ENCODE measurements around the gene ALG2. TPM values are rescaled to one million over a fixed set of nuclear protein-coding genes. Genes with fewer than 3 reads are reported as not detected.

ALG2 gene
- total RNA-seq, 1 donor from 2014 or later, result 25.0 TPM

DNA sequence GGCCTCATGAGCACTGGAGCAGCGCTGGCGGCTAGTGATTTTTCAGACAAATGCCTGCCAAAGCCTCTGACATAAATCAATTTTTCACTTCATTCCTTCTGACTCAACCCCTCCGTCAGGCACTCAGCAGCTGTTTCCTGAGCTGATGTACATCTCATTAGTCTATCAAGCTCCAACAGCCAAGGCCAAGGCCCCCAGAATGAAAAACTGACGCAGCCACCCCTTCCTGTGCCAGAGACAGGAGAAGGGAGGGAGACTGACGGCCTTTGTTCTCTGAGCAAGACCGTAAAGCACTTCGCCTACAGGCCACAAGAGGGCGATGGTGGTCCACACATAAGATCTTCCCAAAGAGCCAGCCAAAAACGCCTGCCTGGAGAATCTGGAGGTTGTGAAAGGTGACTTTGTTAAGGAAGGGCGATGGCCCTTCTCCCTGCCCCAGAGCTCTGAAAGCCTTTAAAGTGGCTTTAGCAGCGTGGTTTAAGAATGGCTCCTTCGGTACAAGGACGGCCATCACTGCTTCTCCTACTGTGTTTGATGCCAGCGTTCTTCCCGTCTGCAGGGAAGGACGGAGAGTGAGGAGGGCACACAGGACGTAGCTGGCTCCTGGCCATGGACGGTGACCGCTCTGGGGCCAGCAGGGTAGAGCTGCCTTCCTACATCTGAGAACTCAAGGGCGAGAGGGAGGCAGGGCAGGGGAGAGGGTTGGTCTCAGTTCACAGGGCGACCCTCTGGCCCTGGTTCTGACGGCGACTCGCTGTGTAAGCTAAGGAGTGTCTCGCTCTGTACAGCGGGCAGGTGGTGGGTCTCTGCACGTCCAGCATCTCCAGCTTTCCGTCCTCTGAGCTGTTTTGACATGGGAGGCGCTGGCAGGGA lies 37.0 kb downstream of the ALG2 start:
- Histone ChIP-seq H3K4me1 (no peaks in the 10 kb centered on the region), H3K9ac (no peak overlapping the region), H4K20me1 (ENCODE audit: low read depth) (no peaks in the 10 kb centered on the region), H3K27me3 (no peaks in the 10 kb centered on the region), H3K4me2 (no peak overlapping the region), H3F3A (ENCODE audit: low read depth) (no peaks in the 10 kb centered on the region), H3K4me3 (no peak overlapping the region), H3K27ac (no peak overlapping the region), H2AFZ (replicated peaks) (peak overlapping the region; percentile 94), H3K36me3 (no peaks in the 10 kb centered on the region), H3K79me2 (ENCODE audit: low read depth) (no peaks in the 10 kb centered on the region), H3K9me3 (ENCODE audit: low read depth) (no peaks in the 10 kb centered on the region)
- Mint-ChIP-seq H3K4me1 (peaks cover 8% of the 10 kb centered on the region), H3K4me3 (no peak overlapping the region), H3K9me3 (no peaks in the 10 kb centered on the region), H3K36me3 (no peaks in the 10 kb centered on the region), H3K27ac (peak overlapping the region; percentile 88), H3K27me3 (ENCODE audit: insufficient read depth, low read depth) (peaks cover 4% of the 10 kb centered on the region)
- peak; percentile 93 for DNase-seq (ENCODE audit: low spot score)
- peak; percentile 95 for TF ChIP-seq CTCF (IDR thresholded peaks at IDR 0.05)
- TF ChIP-seq EZH2 (IDR thresholded peaks at IDR 0.05), result no peak

GRCh38 chr9:99184110-99184474 lies 37.6 kb downstream of the ALG2 start:
- Histone ChIP-seq H3K4me1 (no peaks in the 10 kb centered on the region), H3K27ac (no peak overlapping the region), H2AFZ (replicated peaks) (peak overlapping the region; percentile 68), H3F3A (ENCODE audit: low read depth) (no peaks in the 10 kb centered on the region), H3K4me3 (no peak overlapping the region), H4K20me1 (ENCODE audit: low read depth) (no peaks in the 10 kb centered on the region), H3K4me2 (no peak overlapping the region), H3K9me3 (ENCODE audit: low read depth) (no peaks in the 10 kb centered on the region), H3K36me3 (no peaks in the 10 kb centered on the region), H3K27me3 (no peaks in the 10 kb centered on the region), H3K79me2 (ENCODE audit: low read depth) (no peaks in the 10 kb centered on the region), H3K9ac (no peak overlapping the region)
- Mint-ChIP-seq H3K27ac (peak overlapping the region; percentile 94), H3K36me3 (no peaks in the 10 kb centered on the region), H3K4me1 (peaks cover 8% of the 10 kb centered on the region), H3K27me3 (ENCODE audit: insufficient read depth, low read depth) (peaks cover 3% of the 10 kb centered on the region), H3K9me3 (no peaks in the 10 kb centered on the region), H3K4me3 (no peak overlapping the region)
- TF ChIP-seq EZH2 (IDR thresholded peaks at IDR 0.05) (no peak), EZH2phosphoT487 (IDR thresholded peaks at IDR 0.05) (no peak), CTCF (IDR thresholded peaks at IDR 0.05) (no peak)
- DNase-seq (ENCODE audit: low spot score), result no peak

- Histone ChIP-seq H2AFZ (replicated peaks) (no peak overlapping the region), H3K4me3 (no peak overlapping the region), H3K4me1 (no peaks in the 10 kb centered on the region), H3K9ac (no peak overlapping the region), H4K20me1 (ENCODE audit: low read depth) (no peaks in the 10 kb centered on the region), H3K36me3 (no peaks in the 10 kb centered on the region), H3K9me3 (ENCODE audit: low read depth) (no peaks in the 10 kb centered on the region), H3K79me2 (ENCODE audit: low read depth) (no peaks in the 10 kb centered on the region), H3K27me3 (no peaks in the 10 kb centered on the region), H3K27ac (no peak overlapping the region), H3F3A (ENCODE audit: low read depth) (no peaks in the 10 kb centered on the region), H3K4me2 (no peak overlapping the region)
- TF ChIP-seq CTCF (IDR thresholded peaks at IDR 0.05) (no peak), EZH2phosphoT487 (IDR thresholded peaks at IDR 0.05) (no peak), EZH2 (IDR thresholded peaks at IDR 0.05) (no peak)
- DNase-seq (ENCODE audit: low spot score), result no peak
- H3K36me3 Mint-ChIP-seq, result no peaks in the 10 kb centered on the region
- peaks cover 3% of the 10 kb centered on the region for H3K27me3 Mint-ChIP-seq (ENCODE audit: insufficient read depth, low read depth)
- no peaks in the 10 kb centered on the region for H3K9me3 Mint-ChIP-seq
- H3K4me3 Mint-ChIP-seq, result no peak overlapping the region
- H3K4me1 Mint-ChIP-seq, result peaks cover 8% of the 10 kb centered on the region
- peak overlapping the region; percentile 42 for H3K27ac Mint-ChIP-seq
Observed at GRCh38 chr9:99183616-99184015, 38.1 kb downstream of the ALG2 start.
